H9 (cell line): ENCODE measurements around the gene ITGA11. TPM values are rescaled to one million over a fixed set of nuclear protein-coding genes. Genes with fewer than 3 reads are reported as not detected.

Source experiments
- DNase-seq: peaks from one replicate; pipeline ENCODE4 v3.0.0-alpha.2; 2017
- H2AFZ ChIP-seq: one replicate; pipeline ENCODE4 v1.6.1; 2013; ENCODE audit warnings: mild to moderate bottlenecking, low read length, control low read depth, moderate library complexity
- H2AK5ac ChIP-seq: 2 replicates; pipeline ENCODE4 v1.6.1; 2013; ENCODE audit warnings: low read length, control low read depth, mixed read lengths; ENCODE audit not compliant: insufficient read length
- H2BK120ac ChIP-seq: one replicate; pipeline ENCODE4 v1.6.1; 2013; ENCODE audit warnings: low read depth, mild to moderate bottlenecking, low read length, control low read depth, inconsistent platforms; ENCODE audit not compliant: poor library complexity, severe bottlenecking
- H2BK12ac ChIP-seq: 2 replicates; pipeline ENCODE4 v1.6.1; 2013; ENCODE audit warnings: low read length, control low read depth, mixed read lengths, low read depth; ENCODE audit not compliant: insufficient read length
- H2BK15ac ChIP-seq: 2 replicates; pipeline ENCODE4 v1.6.1; 2013; ENCODE audit warnings: low read depth, low read length, control low read depth
- H2BK20ac ChIP-seq: one replicate; pipeline ENCODE4 v1.6.1; 2013; ENCODE audit warnings: low read depth, mild to moderate bottlenecking, low read length, control low read depth, inconsistent platforms; ENCODE audit not compliant: poor library complexity, severe bottlenecking
- H2BK5ac ChIP-seq: 2 replicates; pipeline ENCODE4 v1.6.1; 2013; ENCODE audit warnings: low read length, control low read depth, mixed read lengths; ENCODE audit not compliant: insufficient read length
- H3K14ac ChIP-seq: 2 replicates; pipeline ENCODE4 v1.6.1; 2013; ENCODE audit warnings: low read length, control low read depth; ENCODE audit not compliant: insufficient read depth
- H3K18ac ChIP-seq: 2 replicates; pipeline ENCODE4 v1.6.1; 2013; ENCODE audit warnings: low read depth, mild to moderate bottlenecking, mixed read lengths, low read length, control low read depth; ENCODE audit not compliant: insufficient read length
- H3K23ac ChIP-seq: 2 replicates; pipeline ENCODE4 v1.6.1; 2013; ENCODE audit warnings: low read length, control low read depth, mixed read lengths, low read depth; ENCODE audit not compliant: insufficient read length
- H3K23me2 ChIP-seq: 2 replicates; pipeline ENCODE4 v1.6.1; 2013; ENCODE audit warnings: low read depth, mild to moderate bottlenecking, mixed read lengths, low read length, control low read depth; ENCODE audit not compliant: insufficient read length, poor library complexity, severe bottlenecking
- H3K27ac ChIP-seq: 2 replicates; pipeline ENCODE4 v1.5.1; 2013; ENCODE audit warnings: low read length, control low read depth, mixed read lengths, low read depth; ENCODE audit not compliant: insufficient read length
- H3K27me3 ChIP-seq: 2 replicates; pipeline ENCODE4 v1.6.1; 2013; ENCODE audit warnings: low read length, control low read depth, inconsistent platforms; ENCODE audit not compliant: insufficient read depth
- H3K4ac ChIP-seq: 2 replicates; pipeline ENCODE4 v1.6.1; 2013; ENCODE audit warnings: low read depth, mild to moderate bottlenecking, control low read depth, inconsistent platforms, low read length, moderate library complexity
- H3K4me1 ChIP-seq: 2 replicates; pipeline ENCODE4 v1.6.1; 2013; ENCODE audit warnings: low read length, control low read depth, inconsistent platforms; ENCODE audit not compliant: insufficient read depth
- H3K4me2 ChIP-seq: 2 replicates; pipeline ENCODE4 v1.6.1; 2013; ENCODE audit warnings: low read length, control low read depth, mixed read lengths; ENCODE audit not compliant: insufficient read length, insufficient read depth
- H3K56ac ChIP-seq: 2 replicates; pipeline ENCODE4 v1.6.1; 2013; ENCODE audit warnings: low read depth, mild to moderate bottlenecking, mixed read lengths, low read length, control low read depth; ENCODE audit not compliant: insufficient read length
- H3K79me1 ChIP-seq: 2 replicates; pipeline ENCODE4 v1.6.1; 2013; ENCODE audit warnings: low read depth, mild to moderate bottlenecking, moderate library complexity, low read length, control low read depth, inconsistent platforms; ENCODE audit not compliant: insufficient read depth, poor library complexity, severe bottlenecking
- H3K79me2 ChIP-seq: 2 replicates; pipeline ENCODE4 v1.6.1; 2013; ENCODE audit warnings: low read length, control low read depth, inconsistent platforms; ENCODE audit not compliant: insufficient read depth
- H3K9ac ChIP-seq: 2 replicates; pipeline ENCODE4 v1.6.1; 2013; ENCODE audit warnings: low read length, control low read depth, mixed read lengths; ENCODE audit not compliant: insufficient read length; ENCODE audit errors: extremely low read depth
- H3K9me3 ChIP-seq: one replicate; pipeline ENCODE4 v1.6.1; 2013; ENCODE audit warnings: low read depth, low read length, inconsistent platforms; ENCODE audit not compliant: control insufficient read depth
- H3T11ph ChIP-seq: one replicate; pipeline ENCODE4 v1.6.1; 2013; ENCODE audit warnings: mild to moderate bottlenecking, low read length, control low read depth, inconsistent platforms
- H4K20me1 ChIP-seq: one replicate; pipeline ENCODE4 v1.6.1; 2013; ENCODE audit not compliant: control insufficient read depth, insufficient read length, insufficient read depth
- H4K5ac ChIP-seq: 2 replicates; pipeline ENCODE4 v1.6.1; 2013; ENCODE audit warnings: low read depth, mild to moderate bottlenecking, mixed read lengths, low read length, control low read depth; ENCODE audit not compliant: insufficient read length
- H4K8ac ChIP-seq: replicated peaks from 2 replicates; pipeline ENCODE4 v1.6.1; 2013; ENCODE audit warnings: low read length, control low read depth, mixed read lengths, low read depth; ENCODE audit not compliant: insufficient read length
- H4K91ac ChIP-seq: 2 replicates; pipeline ENCODE4 v1.6.1; 2013; ENCODE audit warnings: low read depth, mild to moderate bottlenecking, moderate library complexity, mixed read lengths, low read length, control low read depth; ENCODE audit not compliant: insufficient read length
- H3K27ac Mint-ChIP-seq, 3 experiments: 2 replicates in 2 of 3; 3 replicates in 1 of 3; pipeline ENCODE4 v1.8.0; 2020 to 2021; ENCODE audit warnings: mixed read lengths in 3 of 3, mild to moderate bottlenecking in 1 of 3, moderate library complexity in 1 of 3
- H3K27me3 Mint-ChIP-seq: 2 replicates; pipeline ENCODE4 v1.8.0; 2021; ENCODE audit warnings: low read depth, mild to moderate bottlenecking, moderate library complexity, mixed read lengths
- H3K36me3 Mint-ChIP-seq, 3 experiments: 2 replicates in 2 of 3; 3 replicates in 1 of 3; pipeline ENCODE4 v1.8.0; 2020 to 2021; ENCODE audit warnings: low read depth in 3 of 3, mixed read lengths in 3 of 3; ENCODE audit not compliant: insufficient read depth in 1 of 3
- H3K4me1 Mint-ChIP-seq, 2 experiments: 2 replicates each; pipeline ENCODE4 v1.8.0; 2020; ENCODE audit warnings: mixed read lengths in 2 of 2
- H3K4me3 Mint-ChIP-seq, 2 experiments: 2 replicates in 1 of 2; 3 replicates in 1 of 2; pipeline ENCODE4 v1.8.0; 2020 to 2021; ENCODE audit warnings: mild to moderate bottlenecking in 2 of 2, mixed read lengths in 2 of 2, moderate library complexity in 1 of 2
- H3K9me3 Mint-ChIP-seq, 2 experiments: 2 replicates in 1 of 2; 3 replicates in 1 of 2; pipeline ENCODE4 v1.8.0; 2020; ENCODE audit warnings: mild to moderate bottlenecking in 2 of 2, mixed read lengths in 2 of 2, moderate library complexity in 1 of 2
- CTCF ChIP-seq: fragments of 200-600 bp; sonication (generic); conservative IDR thresholded peaks from 3 replicates; pipeline ENCODE4 v1.8.0; 2021; ENCODE audit warnings: antibody characterized with exemption, mild to moderate bottlenecking
- WGBS: extraction: QIAGEN DNeasy Blood & Tissue Kit; methylation state at CpG from one replicate; pipeline ENCODE4 v1.1.7; 2013; ENCODE audit warnings: missing lambda C conversion rate, low lambda C conversion rate, mixed read lengths; ENCODE audit not compliant: insufficient read length; ENCODE audit errors: extremely low coverage; 5-methylcytosine and 5-hydroxymethylcytosine counted together
- total RNA-seq: library from RNA; stranded (reverse); gene quantifications from 2 replicates; pipeline ENCODE4 v1.2.1, GENCODE V29; 2021

ITGA11 gene
- total RNA-seq, 1 experiment from 2014 or later = 0.07 TPM

- H3K9ac ChIP-seq = no peak overlapping the region
- no peak overlapping the region for H3K4ac ChIP-seq
- H2AK5ac ChIP-seq = no peak overlapping the region
- H3K23me2 ChIP-seq = no peaks in the 10 kb centered on the region
- no peak overlapping the region for H2AFZ ChIP-seq
- no peak overlapping the region for H4K91ac ChIP-seq
- H3K27me3 ChIP-seq = no peaks in the 10 kb centered on the region
- no peaks in the 10 kb centered on the region for H4K20me1 ChIP-seq
- no peak for TF ChIP-seq CTCF
- H3K27ac Mint-ChIP-seq = 0 out of 7 replicates have a peak overlapping the region, but pooled peaks of 1 of the 3 experiments have one; percentile 76
- no CpG with 5 or more reads among the region's 5 CpGs for WGBS
- H3K79me1 ChIP-seq = no peaks in the 10 kb centered on the region
- no peaks in the 10 kb centered on the region for H3K79me2 ChIP-seq
- no peak overlapping the region for H3K4me3 Mint-ChIP-seq
- no peaks in the 10 kb centered on the region for H3K27me3 Mint-ChIP-seq
- H3K4me1 ChIP-seq = no peaks in the 10 kb centered on the region
- no peak overlapping the region for H3K4me2 ChIP-seq
- no peak overlapping the region for H2BK20ac ChIP-seq
- H3K18ac ChIP-seq = no peak overlapping the region
- no peak overlapping the region for H3K56ac ChIP-seq
- no peak overlapping the region for H3K14ac ChIP-seq
- H4K5ac ChIP-seq = no peak overlapping the region
- no peak overlapping the region for H4K8ac ChIP-seq
- H2BK120ac ChIP-seq = no peak overlapping the region
- H2BK15ac ChIP-seq = no peak overlapping the region
- DNase-seq = no peak
- H3K4me1 Mint-ChIP-seq = peaks cover 11 to 13% of the 10 kb centered on the region in 2 experiments
- no peak overlapping the region for H3T11ph ChIP-seq
- no peak overlapping the region for H3K27ac ChIP-seq
- H3K36me3 Mint-ChIP-seq = peaks cover 0 to 10% (median 5%) of the 10 kb centered on the region in 3 experiments; a peak in 3 of 7 replicates
- H3K9me3 ChIP-seq = no peaks in the 10 kb centered on the region
- H2BK12ac ChIP-seq = no peak overlapping the region
- H2BK5ac ChIP-seq = no peak overlapping the region
- no peak overlapping the region for H3K23ac ChIP-seq
- H3K9me3 Mint-ChIP-seq = no peaks in the 10 kb centered on the region
Observed at GRCh38 chr15:68299436-68299835, 132.5 kb downstream of the ITGA11 start.
